ENCODE data around the gene MRC1. TPM values are rescaled to one million over a fixed set of nuclear protein-coding genes. Genes with fewer than 3 reads are reported as not detected.

The MRC1 gene
- total and polyA plus RNA-seq, 2 of the 8 experiments (the other 6 are each of a cell fraction or from before 2014, with no cell fraction given): 0.03 to 0.06 TPM

DNA sequence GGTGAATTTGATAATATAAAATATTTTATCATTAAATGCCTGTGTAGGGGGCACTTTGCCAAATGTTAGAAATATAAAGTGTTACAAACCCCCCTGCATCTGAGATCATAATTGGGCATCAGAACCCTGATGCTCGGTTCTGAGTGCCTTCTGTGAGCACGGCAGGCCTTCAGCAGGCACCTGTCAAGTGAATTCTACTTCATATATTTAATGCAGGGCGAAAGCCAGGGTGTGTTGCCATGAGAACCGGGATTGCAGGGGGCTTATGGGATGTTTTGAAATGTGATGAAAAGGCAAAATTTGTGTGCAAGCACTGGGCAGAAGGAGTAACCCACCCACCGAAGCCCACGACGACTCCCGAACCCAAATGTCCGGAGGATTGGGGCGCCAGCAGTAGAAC lies 57.2 kb downstream of the MRC1 start:
- H3K4me2 ChIP-seq (ENCODE audit: insufficient read depth in 1 of 2, low read depth in 2 of 2, low read length in 2 of 2): no peak overlapping the region
- ChIA-PET CTCF (ENCODE audit: partially characterized antibody) (interaction anchor here (0.7 to 1.6 kb wide), 3 partner anchors 122 to 367 kb away, joined by 3 read pairs; no protein-coding TSS in a partner anchor), POLR2A (ENCODE audit: partially characterized antibody) (no interaction called here)
- no peak overlapping the region for H3K56ac ChIP-seq (replicated peaks; ENCODE audit: insufficient read length, low read depth, low read length)
- no peak overlapping the region for H3K4me3 ChIP-seq (ENCODE audit: extremely low read depth in 1 of 4, insufficient read depth in 2 of 4, low read depth in 3 of 4, low read length in 4 of 4)
- no peak overlapping the region for H3K4ac ChIP-seq (replicated peaks; ENCODE audit: insufficient read length, low read depth, low read length)
- H3K9me3 ChIP-seq (ENCODE audit: insufficient read depth in 2 of 2, low read depth in 1 of 2, low read length in 1 of 2): no peaks in the 10 kb centered on the region
- no peak overlapping the region for H3K14ac ChIP-seq (ENCODE audit: insufficient read length)
- no peak overlapping the region for H3K27ac ChIP-seq (ENCODE audit: low read depth, low read length)
- no peak overlapping the region for H2AFZ ChIP-seq (ENCODE audit: low read length)
- H2AK5ac ChIP-seq (ENCODE audit: low read depth, low read length): no peak overlapping the region
- H2BK12ac ChIP-seq (ENCODE audit: low read depth, low read length): no peak overlapping the region
- no peaks in the 10 kb centered on the region for H3K79me2 ChIP-seq (ENCODE audit: control insufficient read depth in 1 of 2, insufficient read depth in 2 of 2, low read length in 2 of 2)
- no peaks in the 10 kb centered on the region for H3K4me1 ChIP-seq (replicated peaks in 1 of 4; ENCODE audit: control insufficient read depth in 3 of 4, insufficient read depth in 4 of 4, low read length in 3 of 4)
- H3K9ac ChIP-seq (replicated peaks in 1 of 4; ENCODE audit: extremely low read depth in 1 of 4, low read depth in 3 of 4, low read length in 3 of 4): no peak overlapping the region
- no peaks in the 10 kb centered on the region for H3K36me3 ChIP-seq (ENCODE audit: control insufficient read depth in 2 of 4, insufficient read depth in 4 of 4, low read length in 3 of 4)
- no peaks in the 10 kb centered on the region for H3K79me1 ChIP-seq (ENCODE audit: low read depth, low read length)
- no peaks in the 10 kb centered on the region for H4K20me1 ChIP-seq (replicated peaks in 1 of 2; ENCODE audit: control insufficient read depth in 1 of 2, insufficient read depth in 2 of 2, low read length in 2 of 2)
- no peak overlapping the region for H4K8ac ChIP-seq (ENCODE audit: extremely low read depth, insufficient read depth, low read length)
- no peaks in the 10 kb centered on the region for H3K27me3 ChIP-seq (replicated peaks in 1 of 4; ENCODE audit: control insufficient read depth in 3 of 4, extremely low read depth in 1 of 4, insufficient read depth in 3 of 4, low read length in 3 of 4)
- H2BK20ac ChIP-seq (ENCODE audit: low read length): no peak overlapping the region
- H3K23me2 ChIP-seq (ENCODE audit: low read depth, low read length): no peaks in the 10 kb centered on the region; the same call in 1 of the 2 replicates
- FAIRE-seq: no peak
- H4K5ac ChIP-seq (ENCODE audit: insufficient read length, low read depth, low read length): no peak overlapping the region
- no peak overlapping the region for H2BK5ac ChIP-seq (ENCODE audit: low read depth, low read length)
- H2BK120ac ChIP-seq (replicated peaks; ENCODE audit: low read depth, low read length): no peak overlapping the region
- WGBS, 2 experiments (ENCODE audit: extremely low coverage in 1 of 2, insufficient coverage in 1 of 2, insufficient read length in 1 of 2, insufficient replicate concordance in 2 of 2, low coverage in 1 of 2, low lambda C conversion rate in 2 of 2, missing lambda C conversion rate in 1 of 2): 94% methylated on average over 10 of the region's 10 CpGs; no CpG with 5 or more reads in 1 of the 2 experiments
- no peak overlapping the region for H3K23ac ChIP-seq (ENCODE audit: insufficient read length)
- no peak overlapping the region for H4K91ac ChIP-seq (replicated peaks; ENCODE audit: insufficient read length, low read length)
- no peak overlapping the region for H3K18ac ChIP-seq (ENCODE audit: extremely low read depth, low read length)
- H2BK15ac ChIP-seq (ENCODE audit: low read length): no peak overlapping the region
- no peak for DNase-seq (ENCODE audit: low read depth in 1 of 2, low spot score in 2 of 2)
- TF ChIP-seq TEAD4 (IDR thresholded peaks at IDR 0.05; ENCODE audit: low read depth, low read length): no peak
- no peak for TF ChIP-seq FOSL1 (IDR thresholded peaks at IDR 0.05; ENCODE audit: insufficient read depth, low read depth, low read length)
- TF ChIP-seq, protein P1, sequence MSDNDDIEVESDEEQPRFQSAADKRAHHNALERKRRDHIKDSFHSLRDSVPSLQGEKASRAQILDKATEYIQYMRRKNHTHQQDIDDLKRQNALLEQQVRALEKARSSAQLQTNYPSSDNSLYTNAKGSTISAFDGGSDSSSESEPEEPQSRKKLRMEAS (IDR thresholded peaks at IDR 0.05): no peak
- TF ChIP-seq ZNF274 (IDR thresholded peaks at IDR 0.05; ENCODE audit: borderline replicate concordance, extremely low read depth, low read length): no peak
- TF ChIP-seq CREB1 (IDR thresholded peaks at IDR 0.05): no peak
- no peak for TF ChIP-seq TAF1 (IDR thresholded peaks at IDR 0.05; ENCODE audit: low read depth, low read length)
